ENCODE data around the gene PEAK1.

Gene PEAK1

GRCh38 chr15:77112838-77113504, 306.9 kb downstream of the PEAK1 start:
- in situ Hi-C loops (cut with HindIII; ENCODE audit: low sequenced_read_pairs), result no loop called here

DNA sequence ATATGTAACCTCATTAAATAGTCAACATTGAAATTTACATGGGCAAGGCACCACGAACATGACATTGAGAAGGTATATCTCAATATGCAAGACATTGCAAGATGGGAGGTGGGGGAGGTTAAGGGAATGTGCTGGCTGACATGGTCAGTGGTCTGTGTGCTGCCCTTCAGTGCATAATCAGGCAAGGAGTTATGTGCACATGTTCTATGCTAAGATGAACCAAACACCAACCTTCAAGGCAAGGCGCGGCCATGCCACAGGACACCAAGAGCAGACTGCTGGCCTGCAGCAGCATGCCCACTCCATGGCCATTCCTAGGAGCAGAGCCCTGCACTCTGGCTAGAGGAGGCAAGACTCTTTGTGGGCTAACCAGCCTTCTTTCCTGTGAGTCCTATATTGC, 308.1 kb downstream of the PEAK1 start:
- in situ Hi-C loops (cut with HindIII; ENCODE audit: low sequenced_read_pairs), result no loop called here

DNA sequence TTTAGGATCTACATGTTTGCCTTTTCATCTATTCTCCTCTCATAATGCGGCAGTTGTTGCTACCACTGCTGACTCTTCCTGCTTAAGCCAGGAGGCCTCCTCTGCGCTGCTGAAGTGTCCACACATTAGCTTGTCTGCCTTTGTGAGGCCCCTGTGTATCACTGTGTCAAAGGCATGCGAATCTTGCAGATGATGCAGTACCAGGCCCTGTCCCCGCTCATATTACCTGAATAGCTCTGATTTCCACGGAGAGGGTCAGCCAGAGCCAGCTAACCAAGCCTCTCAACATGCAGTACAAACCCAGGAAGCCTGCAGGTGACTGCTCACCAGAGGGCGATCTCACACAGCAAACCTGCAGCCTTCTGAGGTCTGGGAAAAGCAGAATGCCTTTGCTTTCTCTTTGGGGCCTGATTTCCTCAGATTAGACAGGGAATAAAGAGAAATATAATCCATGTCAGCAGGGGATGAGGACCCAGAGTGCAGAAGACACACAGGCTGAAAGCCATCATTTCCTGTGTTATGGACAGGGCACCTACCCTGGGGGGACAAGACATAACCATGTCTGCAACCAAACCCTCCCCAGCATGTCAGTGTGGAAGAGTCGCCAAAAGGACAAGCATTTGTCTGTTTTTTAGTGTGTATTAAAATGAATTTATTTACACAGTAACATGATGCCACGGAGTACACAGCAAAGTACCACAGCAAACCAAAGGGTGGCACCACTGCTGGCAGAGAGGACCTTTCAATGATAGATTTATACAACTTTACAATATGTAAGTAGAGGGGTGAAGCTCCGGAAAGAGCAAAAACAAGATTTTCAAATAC, 312.2 kb downstream of the PEAK1 start:
- in situ Hi-C loops (cut with HindIII; ENCODE audit: low sequenced_read_pairs), result no loop called here

GRCh38 chr15:77107068-77107467, 312.8 kb downstream of the PEAK1 start:
- in situ Hi-C loops (cut with HindIII; ENCODE audit: low sequenced_read_pairs), result no loop called here

GRCh38 chr15:77104155-77104554, 315.7 kb downstream of the PEAK1 start:
- in situ Hi-C loops (cut with HindIII; ENCODE audit: low sequenced_read_pairs), result loop anchor here (5.0 kb wide), 1 partner anchor 433 kb away; no protein-coding TSS in a partner anchor

DNA sequence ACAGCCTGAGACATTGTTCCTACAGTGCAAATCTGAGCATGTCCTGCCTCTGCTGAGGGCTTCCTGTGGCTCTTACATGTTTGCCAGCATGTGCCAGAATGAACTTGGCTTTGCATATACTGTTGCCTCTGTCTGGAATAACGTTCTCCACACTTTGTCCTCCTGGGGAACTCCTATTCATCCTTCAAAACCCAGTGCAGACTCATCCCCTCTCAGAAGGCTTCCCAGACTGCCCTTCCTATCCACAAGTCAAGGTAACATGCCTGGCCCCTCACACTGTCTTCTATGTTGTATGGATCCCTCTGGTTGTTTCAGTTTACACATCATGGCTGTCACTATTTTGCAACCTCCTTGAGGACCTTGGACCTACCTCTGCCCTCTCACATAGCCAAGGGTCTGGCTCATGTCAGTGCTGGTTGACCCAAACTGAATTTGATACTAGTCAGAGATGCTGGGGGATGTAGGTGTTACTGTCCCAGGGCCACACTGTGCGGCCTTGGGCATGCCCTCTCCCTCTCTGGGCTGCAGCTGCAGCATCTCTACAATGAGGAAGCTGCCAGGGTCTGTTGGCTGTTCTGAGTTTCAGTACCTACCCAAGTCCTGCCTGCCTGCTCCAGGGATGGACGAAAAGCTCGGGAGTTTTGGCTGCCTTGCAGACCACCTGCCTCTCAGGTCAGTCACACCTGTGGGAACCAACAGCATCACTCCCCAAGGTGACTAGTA, 320.0 kb downstream of the PEAK1 start:
- in situ Hi-C loops (cut with HindIII; ENCODE audit: low sequenced_read_pairs), result loop anchor here (5.0 kb wide), 1 partner anchor 437 kb away; no protein-coding TSS in a partner anchor

GRCh38 chr15:77098572-77098971, 321.3 kb downstream of the PEAK1 start:
- in situ Hi-C loops (cut with HindIII; ENCODE audit: low sequenced_read_pairs), result no loop called here

- in situ Hi-C loops (cut with HindIII; ENCODE audit: low sequenced_read_pairs), result no loop called here
Measured at GRCh38 chr15:77097921-77098320, 322.0 kb downstream of the PEAK1 start.

- in situ Hi-C loops (cut with HindIII; ENCODE audit: low sequenced_read_pairs), result no loop called here
Measured at GRCh38 chr15:77097248-77097721, 322.6 kb downstream of the PEAK1 start.

DNA sequence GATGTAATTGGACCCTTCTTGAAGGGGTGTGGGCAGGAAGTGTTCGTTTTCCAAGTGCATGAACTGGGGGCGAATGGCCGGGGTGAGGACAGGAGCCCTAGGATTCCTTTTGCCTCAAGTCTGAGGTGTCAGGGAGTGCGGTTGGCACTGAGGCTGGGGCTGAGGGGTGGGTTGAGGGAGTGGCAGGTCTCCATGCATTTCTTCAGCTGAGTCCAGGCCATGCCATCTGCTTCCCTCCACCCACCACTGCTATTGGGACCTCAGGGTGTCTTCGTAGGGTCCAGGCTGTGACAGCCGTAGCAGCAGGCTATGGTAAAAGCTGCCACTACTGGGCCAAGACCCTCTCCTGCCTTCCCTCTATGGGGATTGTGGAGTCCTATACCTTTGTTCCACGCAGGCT, 323.4 kb downstream of the PEAK1 start:
- in situ Hi-C loops (cut with HindIII; ENCODE audit: low sequenced_read_pairs), result no loop called here

- in situ Hi-C loops (cut with HindIII; ENCODE audit: low sequenced_read_pairs), result no loop called here
Measured at GRCh38 chr15:77096138-77096537, 323.8 kb downstream of the PEAK1 start.

- in situ Hi-C loops (cut with HindIII; ENCODE audit: low sequenced_read_pairs), result no loop called here
Measured at GRCh38 chr15:77094397-77095030, 325.4 kb downstream of the PEAK1 start.

GRCh38 chr15:77093436-77093835, 326.5 kb downstream of the PEAK1 start:
- in situ Hi-C loops (cut with HindIII; ENCODE audit: low sequenced_read_pairs), result no loop called here

GRCh38 chr15:77091097-77091496, 328.8 kb downstream of the PEAK1 start:
- in situ Hi-C loops (cut with HindIII; ENCODE audit: low sequenced_read_pairs), result no loop called here

GRCh38 chr15:77087213-77087612, 332.7 kb downstream of the PEAK1 start:
- in situ Hi-C loops (cut with HindIII; ENCODE audit: low sequenced_read_pairs), result no loop called here

DNA sequence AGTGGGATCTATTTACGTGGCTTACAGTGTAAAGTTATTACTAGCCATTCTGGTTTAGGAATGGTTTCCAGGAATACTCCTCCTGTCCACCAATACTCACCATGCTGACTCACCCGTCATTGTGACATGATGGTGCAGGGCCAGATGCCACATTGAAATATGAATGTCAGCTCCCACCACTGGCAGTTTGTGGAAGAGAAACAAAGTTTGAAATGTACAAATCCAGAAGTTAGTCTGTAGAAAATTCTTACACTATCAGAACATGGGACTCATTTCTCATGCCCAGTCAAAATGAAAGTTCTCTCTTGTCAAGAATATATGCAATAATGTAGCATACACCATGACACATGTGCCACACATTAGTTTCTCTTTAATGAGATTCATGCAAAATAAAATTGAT, 334.6 kb downstream of the PEAK1 start:
- in situ Hi-C loops (cut with HindIII; ENCODE audit: low sequenced_read_pairs), result no loop called here

DNA sequence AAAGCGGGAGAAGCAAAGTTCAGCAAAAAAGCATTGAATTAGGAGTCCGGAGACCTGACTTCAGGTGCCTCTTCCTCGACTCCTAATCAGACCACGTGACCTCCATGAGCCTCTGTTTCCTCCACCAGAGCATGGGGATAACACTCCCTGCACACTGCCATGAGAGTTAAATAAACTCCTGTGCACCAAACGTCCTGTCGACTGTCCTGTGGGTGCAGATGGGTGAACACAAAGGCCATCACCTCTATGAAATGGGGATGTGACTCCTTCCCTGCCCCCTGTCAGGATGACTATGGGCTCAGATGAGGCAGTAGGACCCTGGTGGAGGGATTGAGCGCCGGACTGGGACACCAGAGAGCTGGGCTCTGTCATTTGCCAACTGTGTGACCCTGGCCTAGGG, 335.5 kb downstream of the PEAK1 start:
- in situ Hi-C loops (cut with HindIII; ENCODE audit: low sequenced_read_pairs), result no loop called here

- in situ Hi-C loops (cut with HindIII; ENCODE audit: low sequenced_read_pairs), result no loop called here
Measured at GRCh38 chr15:77083381-77084160, 336.3 kb downstream of the PEAK1 start.

DNA sequence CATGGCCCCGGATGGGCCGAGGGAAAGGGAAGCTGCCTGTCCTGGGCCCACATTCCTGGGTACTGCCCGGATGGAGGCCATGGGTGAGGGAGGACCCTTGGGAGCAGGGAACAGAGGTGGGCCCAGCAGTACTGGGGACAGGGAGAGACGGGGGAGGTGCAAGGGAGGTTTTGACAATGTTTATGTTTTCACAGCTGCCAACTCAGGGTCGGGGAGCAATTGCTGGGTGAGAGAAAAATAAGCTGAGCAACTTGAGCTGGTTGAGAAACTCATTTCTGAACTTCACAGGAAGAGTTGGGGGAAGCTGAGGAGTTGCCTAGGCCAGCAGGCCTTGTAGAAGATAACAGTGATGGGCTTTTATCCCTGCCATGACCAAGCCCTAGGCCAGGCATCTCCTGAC, 337.9 kb downstream of the PEAK1 start:
- in situ Hi-C loops (cut with HindIII; ENCODE audit: low sequenced_read_pairs), result no loop called here

GRCh38 chr15:77076323-77076915, 343.5 kb downstream of the PEAK1 start:
- in situ Hi-C loops (cut with HindIII; ENCODE audit: low sequenced_read_pairs), result no loop called here

Data from endothelial cell of hepatic sinusoid (primary cell).